B cell (primary cell): ENCODE results near the gene TRPV4. TPM values are rescaled to one million over a fixed set of nuclear protein-coding genes. Genes with fewer than 3 reads are reported as not detected.

ENCODE experiments used
- ATAC-seq: fragments of 200-7000 bp; cut with Tn5 transposase; one replicate; pipeline ENCODE4 v1.10.0; 2021; ENCODE audit warnings: low read depth, mild to moderate bottlenecking, moderate number of reproducible peaks, moderate library complexity
- CTCF ChIA-PET: fragments of 350-600 bp; sonication (Branson Sonifier 250); formaldehyde crosslinking; loops from one replicate; lab custom pipeline; 2021; ENCODE audit warnings: antibody characterized with exemption, inconsistent platforms; lab: Charles Lee
- POLR2A ChIA-PET: fragments of 350-600 bp; sonication (Branson Sonifier 250); formaldehyde crosslinking; loops from one replicate; lab custom pipeline; 2021; ENCODE audit warnings: antibody characterized with exemption; lab: Charles Lee
- DNase-seq: peaks from one replicate; pipeline ENCODE4 v3.0.0; 2013
- H2AFZ ChIP-seq: 2 replicates; pipeline ENCODE4 v1.6.1; 2012; ENCODE audit warnings: mild to moderate bottlenecking, low read depth, low read length; ENCODE audit not compliant: insufficient read depth, poor library complexity, severe bottlenecking
- H3K27ac ChIP-seq, 2 donors: 1 replicate in 1 of 2; 2 replicates in 1 of 2; pipeline ENCODE4 v1.5.1; 2012 to 2013; ENCODE audit warnings: low read length in 2 of 2, mild to moderate bottlenecking in 2 of 2, moderate library complexity in 1 of 2
- H3K27me3 ChIP-seq, 4 experiments: fragments of 200-600 bp in 1 of 4; sonication (generic) in 1 of 4; replicated peaks in 1 of 4; 1 replicate in 2 of 4; 2 replicates in 2 of 4; pipeline versions ENCODE4 v1.6.1 to v1.7.0; 2013 to 2016; ENCODE audit warnings: low read length in 3 of 4, mild to moderate bottlenecking in 2 of 4, mixed read lengths in 1 of 4, moderate library complexity in 1 of 4; ENCODE audit not compliant: insufficient read depth in 4 of 4, control insufficient read depth in 3 of 4; ENCODE audit errors: control extremely low read depth in 1 of 4
- H3K36me3 ChIP-seq, 2 experiments: replicated peaks in 1 of 2; 1 replicate in 1 of 2; 2 replicates in 1 of 2; pipeline versions ENCODE4 v1.6.1 to v1.7.1; 2013; ENCODE audit warnings: low read length in 1 of 2; ENCODE audit not compliant: insufficient read depth in 2 of 2, control insufficient read depth in 1 of 2; ENCODE audit errors: control extremely low read depth in 1 of 2, extremely low read depth in 1 of 2
- H3K4me1 ChIP-seq, 2 donors: fragments of 200-600 bp in 1 of 2; sonication (generic) in 1 of 2; 1 replicate in 1 of 2; 2 replicates in 1 of 2; pipeline versions ENCODE4 v1.5.1 to v1.6.1; 2013 to 2017; ENCODE audit warnings: low read length in 2 of 2; ENCODE audit not compliant: control insufficient read depth in 2 of 2, insufficient read depth in 2 of 2
- H3K4me2 ChIP-seq: replicated peaks from 2 replicates; pipeline ENCODE3; 2012; ENCODE audit warnings: mild to moderate bottlenecking, low read depth, low read length; ENCODE audit not compliant: poor library complexity, severe bottlenecking
- H3K4me3 ChIP-seq, 5 experiments: fragments of 200-600 bp in 1 of 5; sonication (generic) in 1 of 5; 1 replicate in 3 of 5; 2 replicates in 2 of 5; pipeline versions ENCODE4 v1.5.1 to v1.7.0; 2011 to 2016; ENCODE audit warnings: low read length in 4 of 5, mild to moderate bottlenecking in 4 of 5, low read depth in 2 of 5, control low read depth in 1 of 5, moderate library complexity in 1 of 5; ENCODE audit not compliant: insufficient read depth in 1 of 5; ENCODE audit errors: control extremely low read depth in 1 of 5, extremely low read depth in 1 of 5
- H3K79me2 ChIP-seq: fragments of 200-600 bp; sonication (generic); one replicate; pipeline ENCODE4 v1.6.0; 2016; ENCODE audit warnings: low read length; ENCODE audit not compliant: control insufficient read depth, insufficient read depth
- H3K9ac ChIP-seq: fragments of 200-600 bp; sonication (generic); 2 replicates; pipeline ENCODE4 v1.6.1; 2017; ENCODE audit warnings: mild to moderate bottlenecking, low read length, moderate library complexity
- H3K9me3 ChIP-seq, 3 donors: one replicate each; pipeline versions ENCODE4 v1.6.1 to v1.7.1; 2013; ENCODE audit warnings: low read length in 2 of 3; ENCODE audit not compliant: control insufficient read depth in 2 of 3, insufficient read depth in 1 of 3; ENCODE audit errors: control extremely low read depth in 1 of 3
- H4K20me1 ChIP-seq: 2 replicates; pipeline ENCODE4 v1.6.0; 2012; ENCODE audit warnings: mild to moderate bottlenecking, low read length; ENCODE audit not compliant: insufficient read depth, control insufficient read depth, poor library complexity, severe bottlenecking
- H3K27ac Mint-ChIP-seq: one replicate; pipeline ENCODE4 v1.8.0; 2021; ENCODE audit warnings: mixed read lengths
- H3K27me3 Mint-ChIP-seq: one replicate; pipeline ENCODE4 v1.8.0; 2021; ENCODE audit warnings: mixed read lengths
- H3K4me1 Mint-ChIP-seq: one replicate; pipeline ENCODE4 v1.8.0; 2021; ENCODE audit warnings: mixed read lengths
- H3K4me3 Mint-ChIP-seq: one replicate; pipeline ENCODE4 v1.8.0; 2021; ENCODE audit warnings: mixed read lengths
- H3K9me3 Mint-ChIP-seq: one replicate; pipeline ENCODE4 v1.8.0; 2022; ENCODE audit warnings: mixed read lengths; ENCODE audit not compliant: insufficient read depth
- CTCF ChIP-seq: fragments of 200-600 bp; IDR thresholded peaks from one replicate; pipeline ENCODE4 v1.8.0; 2022; ENCODE audit warnings: antibody characterized with exemption, mild to moderate bottlenecking
- EZH2 ChIP-seq: IDR thresholded peaks from 2 replicates; pipeline ENCODE4 v1.6.1; 2012; ENCODE audit warnings: borderline replicate concordance, low read depth, mild to moderate bottlenecking, moderate library complexity, low read length; ENCODE audit not compliant: insufficient read depth, poor library complexity, severe bottlenecking
- WGBS: methylation state at CpG from one replicate; pipeline ENCODE4 v1.1.5; 2013; ENCODE audit warnings: missing lambda C conversion rate; ENCODE audit not compliant: insufficient coverage; 5-methylcytosine and 5-hydroxymethylcytosine counted together
- intact Hi-C: fragments of 100-400 bp; cut with micrococcal nuclease; formaldehyde crosslinking; loops from one replicate; pipeline ENCODE4 v1.10.0; 2022
- polyA plus RNA-seq: library from polyadenylated mRNA; depleted of rRNA; stranded (reverse); fragments of >200 nt; gene quantifications from 2 replicates; pipeline ENCODE4 v1.2.3, GENCODE V29; 2012
- total RNA-seq, 2 donors: library from RNA; stranded (reverse); fragments of 120-200 nt in 1 of 2; gene quantifications; 1 replicate in 1 of 2; 2 replicates in 1 of 2; pipeline versions ENCODE4 v1.2.3 to v1.2.4, GENCODE V29; 2013 to 2022

Gene TRPV4
- total and polyA plus RNA-seq, 2 donors (not counting 1 experiment from before 2014, with no cell fraction given) = not detected

- DNase-seq (no peak), ATAC-seq (no peak)
- no peaks in the 10 kb centered on the region for H3K36me3 ChIP-seq
- no peaks in the 10 kb centered on the region for H3K79me2 ChIP-seq
- no peak overlapping the region for H3K9ac ChIP-seq
- CTCF ChIA-PET = interaction anchor here (0.9 kb wide), 1 partner anchor 14 kb away, joined by 3 read pairs; no protein-coding TSS in a partner anchor
- Mint-ChIP-seq H3K27me3 (peaks cover 4% of the 10 kb centered on the region), H3K27ac (no peak overlapping the region), H3K4me1 (no peaks in the 10 kb centered on the region), H3K9me3 (peaks cover 9% of the 10 kb centered on the region), H3K4me3 (no peak overlapping the region)
- H4K20me1 ChIP-seq = no peaks in the 10 kb centered on the region
- H2AFZ ChIP-seq = no peak overlapping the region
- no peaks in the 10 kb centered on the region for H3K27me3 ChIP-seq
- POLR2A ChIA-PET = no interaction called here
- H3K4me2 ChIP-seq = no peak overlapping the region
- H3K27ac ChIP-seq = no peak overlapping the region
- no peaks in the 10 kb centered on the region for H3K4me1 ChIP-seq
- WGBS = 87% methylated on average over 10 of the region's 16 CpGs
- H3K9me3 ChIP-seq = peaks cover 0 to 22% (median 3%) of the 10 kb centered on the region in 3 donors
- TF ChIP-seq CTCF (no peak), EZH2 (no peak)
- no peak overlapping the region for H3K4me3 ChIP-seq
- intact Hi-C loops = no loop called here
Observed at GRCh38 chr12:109760930-109761921, 72.0 kb downstream of the TRPV4 start.
